ENCODE results near the gene BRD7.

GRCh38 chr16:50324345-50324744 lies 44.4 kb downstream of the BRD7 start:
- no peak for TF ChIP-seq CTCF (IDR thresholded peaks at IDR 0.05)
- no peak for TF ChIP-seq POLR2A (IDR thresholded peaks at IDR 0.05)

Measured in Peyer's patch (tissue), 4 donors.